Stimulated activated CD8-positive, alpha-beta memory T cell treated with anti-CD3 and anti-CD28 coated beads, Interleukin-4, amount 100 ng/mL, for 24 hours (primary cell): Measurements from ENCODE around the gene XIRP1.
A peak's percentile ranks its signal among the peaks of the same experiment; 100 is the strongest.
"Not testable (repeated sequence)": the region's sequence is repeated elsewhere in the genome, so short reads cannot be mapped to it uniquely, and the experiment has no call there.

Experiments
- DNase-seq: peaks from one replicate; pipeline ENCODE4 v3.0.0-alpha.2; 2020; ENCODE audit warnings: low read depth

XIRP1 gene

GRCh38 chr3:39185326-39185958 lies 7.0 kb downstream of the XIRP1 start:
- DNase-seq = no peak

DNA sequence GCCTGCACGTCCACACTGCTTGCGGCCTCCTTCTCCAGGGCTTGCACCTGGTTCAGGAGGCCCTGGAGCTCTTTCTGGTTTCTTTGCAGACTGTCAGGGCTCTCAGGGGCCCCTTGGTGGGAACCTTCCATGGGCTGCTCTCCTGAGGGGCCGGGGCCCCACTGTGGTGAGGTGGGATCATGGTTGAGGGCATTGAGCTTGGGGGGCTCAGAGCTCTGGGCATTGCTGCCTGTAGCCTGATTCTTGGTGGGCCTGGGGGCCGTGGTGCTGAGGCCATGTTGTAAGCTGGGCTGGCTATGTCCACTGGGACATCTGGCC lies 7.5 kb downstream of the XIRP1 start:
- no peak for DNase-seq

- no peak for DNase-seq
Measured at GRCh38 chr3:39184081-39184967, 8.1 kb downstream of the XIRP1 start.

DNA sequence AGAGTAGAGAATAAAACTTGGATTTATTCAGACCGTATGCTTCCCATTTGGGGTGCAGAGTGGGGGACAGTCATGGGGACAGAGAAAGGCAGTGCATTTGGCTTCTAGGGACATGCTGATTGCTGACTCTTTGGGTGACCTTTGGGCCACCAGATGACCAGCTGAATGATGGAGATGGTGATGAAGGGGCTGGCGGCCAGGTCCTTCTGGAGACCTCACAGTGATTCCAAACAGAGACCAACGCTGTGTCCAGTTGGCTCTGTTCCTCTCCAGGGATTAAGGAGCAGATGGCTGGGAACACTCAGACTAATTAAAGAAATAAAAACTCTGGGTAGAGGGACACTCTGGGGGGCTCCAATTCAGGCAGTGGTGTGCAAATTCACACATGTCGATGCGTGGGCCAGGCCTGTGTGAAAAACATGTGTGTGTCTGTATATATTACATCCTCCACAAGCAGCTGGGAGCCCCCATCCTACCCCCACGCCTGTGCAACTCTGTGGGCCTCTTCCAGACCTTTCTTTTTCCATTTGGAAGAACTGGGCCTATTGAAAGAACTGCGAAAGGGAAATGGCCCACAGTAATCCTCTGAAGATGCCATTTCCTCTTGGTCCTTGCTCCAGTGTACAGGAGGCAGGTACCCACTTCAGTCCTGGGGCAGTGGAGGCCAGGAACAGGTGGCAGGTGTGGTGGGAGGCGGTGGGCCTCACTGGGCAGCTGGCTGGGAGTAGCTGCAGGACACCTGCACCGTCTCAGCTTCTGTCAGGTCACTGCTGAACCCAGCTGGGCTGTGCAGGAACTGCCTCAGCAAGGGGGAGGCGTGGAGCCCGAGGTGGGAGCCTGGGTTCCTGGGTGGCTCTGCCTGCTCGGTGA lies 8.9 kb downstream of the XIRP1 start:
- no peak for DNase-seq

- DNase-seq = no peak
Measured at GRCh38 chr3:39181408-39182335, 10.7 kb downstream of the XIRP1 start.

GRCh38 chr3:39180546-39181346 lies 11.6 kb downstream of the XIRP1 start:
- DNase-seq = peak; percentile 80

- no peak for DNase-seq
Measured at GRCh38 chr3:39180183-39180545, 12.2 kb downstream of the XIRP1 start.

DNA sequence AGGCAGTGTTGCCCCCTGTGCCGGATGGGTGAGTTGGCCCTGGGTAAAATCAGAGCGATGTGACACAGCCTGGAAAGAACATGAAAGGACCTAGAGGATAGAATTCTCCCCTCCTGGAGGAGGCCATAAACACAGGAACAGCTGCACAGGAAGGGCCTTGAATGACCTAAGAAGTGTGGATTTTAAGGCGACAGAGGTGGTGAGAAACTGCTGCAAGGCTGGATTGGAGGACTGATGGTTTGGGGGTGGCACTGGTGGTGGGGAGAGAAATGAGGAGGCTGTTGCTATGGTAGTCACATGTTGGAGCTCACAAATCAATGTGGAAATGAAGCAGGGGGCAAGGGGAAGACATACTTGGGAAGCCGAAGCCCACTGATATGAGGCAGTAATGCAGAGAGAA lies 13.8 kb downstream of the XIRP1 start:
- no peak for DNase-seq

- DNase-seq = peak; percentile 59
Measured at GRCh38 chr3:39177708-39178332, 14.6 kb downstream of the XIRP1 start.

DNA sequence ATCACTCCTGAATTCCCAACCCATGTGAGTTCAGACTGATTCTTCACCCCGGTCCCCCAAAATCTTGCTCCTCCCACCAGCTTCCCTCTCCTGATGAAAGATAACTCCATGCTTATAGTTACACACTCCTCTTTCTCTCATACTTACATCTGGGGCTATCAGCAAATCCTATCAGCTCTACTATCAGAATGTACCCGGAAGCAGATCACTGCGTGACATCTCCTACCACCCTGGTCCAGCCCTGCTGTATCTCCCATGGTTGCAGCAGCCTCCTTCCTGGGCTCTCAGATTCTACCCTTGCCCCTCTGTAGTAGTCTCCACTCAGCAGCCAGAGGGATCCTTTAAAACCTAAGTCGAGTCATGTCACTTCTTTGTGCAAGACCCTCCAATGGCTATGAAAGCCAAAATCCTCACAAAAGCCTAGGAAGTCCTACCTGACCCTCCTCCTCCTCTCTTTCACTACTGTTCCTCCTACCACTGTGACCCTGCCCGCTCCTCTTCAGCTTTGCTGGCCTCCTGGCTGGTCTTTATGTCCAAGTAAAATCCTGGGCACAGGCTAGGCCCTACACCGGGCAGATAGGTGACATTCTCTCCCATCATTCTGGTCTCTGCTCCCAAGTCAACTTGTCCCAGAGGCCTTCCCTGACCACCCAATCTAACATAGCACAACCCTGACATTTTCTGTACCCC lies 16.2 kb downstream of the XIRP1 start:
- DNase-seq = no peak

DNA sequence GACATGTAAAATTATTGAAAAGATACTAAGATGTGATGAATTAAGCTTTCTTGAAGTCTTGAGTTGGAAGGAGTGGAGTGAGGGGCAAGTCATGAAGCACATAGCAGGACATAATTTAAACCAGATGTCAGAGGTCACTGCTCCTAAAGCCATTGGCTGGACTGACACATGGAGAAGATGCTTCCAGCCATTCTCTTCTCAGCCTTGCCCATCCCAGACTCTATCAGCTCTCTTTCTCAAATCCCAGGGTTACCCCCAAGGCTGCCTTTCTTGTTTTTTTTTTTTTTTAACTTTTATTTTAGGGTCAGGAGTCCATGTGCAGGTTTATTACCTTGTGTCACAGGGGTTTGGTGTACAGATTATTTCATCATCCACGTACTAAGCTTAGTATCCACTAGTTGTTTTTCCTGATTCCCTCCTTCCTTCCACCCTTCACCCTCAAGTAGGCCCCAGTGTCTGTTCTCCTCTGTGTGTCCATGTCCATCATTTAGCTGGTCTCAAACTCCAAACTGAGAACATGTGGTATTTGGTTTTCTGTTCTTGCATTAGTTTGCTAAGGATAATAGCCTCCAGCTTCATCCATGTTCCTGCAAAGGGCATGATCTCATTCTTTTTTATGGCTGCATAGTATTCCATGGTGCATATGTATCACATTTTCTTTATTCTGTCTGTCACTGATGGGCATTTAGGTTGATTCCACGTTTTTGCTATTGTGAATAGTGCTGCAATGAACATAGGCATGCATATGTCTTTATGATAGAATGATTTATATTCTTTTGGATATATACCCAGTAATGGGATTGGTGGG lies 18.9 kb downstream of the XIRP1 start:
- DNase-seq = no peak

GRCh38 chr3:39171860-39172259 lies 20.5 kb downstream of the XIRP1 start:
- no peak for DNase-seq

DNA sequence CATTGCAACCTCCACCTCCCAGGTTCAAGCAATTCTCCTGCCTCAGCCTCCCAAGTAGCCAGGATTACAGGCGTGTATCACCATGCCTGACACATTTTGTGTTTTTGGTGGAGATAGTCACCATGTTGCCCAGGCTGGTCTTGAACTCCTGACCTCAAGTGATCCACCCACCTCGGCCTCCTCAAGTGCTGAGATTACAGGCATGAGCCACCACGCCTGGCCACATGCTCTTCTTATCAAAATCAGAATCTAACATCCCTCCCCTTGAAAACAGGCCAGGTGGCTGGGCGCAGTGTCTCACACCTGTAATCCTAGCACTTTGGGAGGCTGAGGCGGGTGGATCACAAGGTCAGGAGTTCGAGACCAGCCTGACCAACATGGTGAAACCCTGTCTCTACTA lies 21.5 kb downstream of the XIRP1 start:
- not testable (repeated sequence) for DNase-seq

- DNase-seq = no peak
Measured at GRCh38 chr3:39170461-39170860, 21.9 kb downstream of the XIRP1 start.

DNA sequence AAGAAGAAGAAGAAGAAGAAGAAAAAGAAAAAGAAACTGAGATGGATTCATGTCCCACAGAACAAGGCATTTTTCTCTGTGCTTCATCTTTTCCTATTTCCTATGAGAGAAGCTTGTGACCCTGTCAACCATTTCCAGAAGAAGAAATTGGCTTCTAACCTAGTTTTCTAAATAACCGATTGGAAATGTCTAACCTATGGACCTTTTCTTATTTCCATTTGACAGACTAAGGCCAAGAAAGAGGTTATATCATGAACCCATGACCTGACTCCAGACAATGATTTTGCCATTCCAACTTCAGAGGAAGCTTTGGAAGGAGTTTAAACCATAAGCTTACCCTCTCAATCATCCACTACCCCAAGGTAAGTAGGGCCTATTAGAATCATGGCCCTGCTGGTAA lies 22.7 kb downstream of the XIRP1 start:
- no peak for DNase-seq

DNA sequence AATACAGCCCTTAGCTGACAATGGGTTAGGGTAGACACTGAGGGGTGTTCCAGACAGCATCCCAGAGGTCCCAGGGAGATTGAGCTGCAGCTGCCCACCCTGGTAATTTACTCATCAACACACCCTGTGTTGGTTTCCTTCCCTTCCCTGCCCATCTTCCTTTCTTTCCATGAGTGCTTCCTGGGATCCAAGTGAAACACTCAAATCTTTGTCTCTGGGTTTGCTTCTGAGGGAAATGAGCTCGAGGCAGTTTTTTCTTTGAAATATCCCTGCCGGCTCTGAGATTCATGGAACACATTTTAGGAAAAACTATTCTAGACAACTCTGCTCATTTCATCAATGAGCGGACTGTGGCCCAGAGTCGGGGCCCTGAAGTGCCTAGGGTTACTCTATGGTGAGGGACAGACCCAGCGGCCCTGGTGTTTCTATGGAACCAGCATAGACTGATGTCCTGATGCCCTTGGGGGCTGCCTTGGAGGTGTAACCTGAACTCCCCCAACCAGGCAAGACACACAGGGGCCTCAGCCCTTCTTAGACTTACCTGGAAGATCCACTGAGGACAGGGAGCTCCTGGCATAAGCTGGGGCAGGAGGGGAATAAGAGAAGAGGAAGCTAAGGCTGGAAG lies 24.1 kb downstream of the XIRP1 start:
- no peak for DNase-seq

DNA sequence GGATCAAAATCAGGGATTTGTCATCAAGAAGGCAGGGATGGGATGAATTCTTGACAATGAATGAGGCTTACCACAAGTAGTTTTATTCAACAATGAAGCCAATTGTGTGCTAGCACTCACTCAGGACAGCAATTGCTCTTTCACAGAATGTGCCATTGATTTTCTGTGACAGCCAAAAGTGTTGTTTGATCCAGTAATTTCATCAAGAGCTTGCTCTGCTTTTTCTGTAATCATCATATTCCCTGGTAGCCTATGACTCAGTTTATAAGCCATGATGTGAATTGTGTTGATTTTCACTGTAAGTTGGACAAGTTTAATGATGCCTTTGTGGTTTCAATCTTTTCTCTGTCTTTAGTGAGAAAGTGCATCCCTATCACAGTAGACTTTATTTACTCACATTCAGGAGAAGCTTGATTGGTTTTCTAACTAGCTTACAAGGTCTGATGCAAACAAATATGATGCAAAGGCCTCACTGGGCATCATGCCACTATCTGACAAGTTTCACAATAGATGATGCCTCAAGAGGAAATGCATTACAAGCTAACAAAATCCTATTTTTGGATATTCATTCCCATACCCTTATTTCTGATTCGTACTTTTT lies 25.4 kb downstream of the XIRP1 start:
- no peak for DNase-seq

GRCh38 chr3:39166134-39166710 lies 26.2 kb downstream of the XIRP1 start:
- DNase-seq = no peak
